ENCODE measurements around the gene CSMD2. TPM values are rescaled to one million over a fixed set of nuclear protein-coding genes. Genes with fewer than 3 reads are reported as not detected.

Gene CSMD2
- total and polyA plus RNA-seq, 2 of the 4 experiments (the other 2 are of a cell fraction): under 0.01 to 0.36 TPM

DNA sequence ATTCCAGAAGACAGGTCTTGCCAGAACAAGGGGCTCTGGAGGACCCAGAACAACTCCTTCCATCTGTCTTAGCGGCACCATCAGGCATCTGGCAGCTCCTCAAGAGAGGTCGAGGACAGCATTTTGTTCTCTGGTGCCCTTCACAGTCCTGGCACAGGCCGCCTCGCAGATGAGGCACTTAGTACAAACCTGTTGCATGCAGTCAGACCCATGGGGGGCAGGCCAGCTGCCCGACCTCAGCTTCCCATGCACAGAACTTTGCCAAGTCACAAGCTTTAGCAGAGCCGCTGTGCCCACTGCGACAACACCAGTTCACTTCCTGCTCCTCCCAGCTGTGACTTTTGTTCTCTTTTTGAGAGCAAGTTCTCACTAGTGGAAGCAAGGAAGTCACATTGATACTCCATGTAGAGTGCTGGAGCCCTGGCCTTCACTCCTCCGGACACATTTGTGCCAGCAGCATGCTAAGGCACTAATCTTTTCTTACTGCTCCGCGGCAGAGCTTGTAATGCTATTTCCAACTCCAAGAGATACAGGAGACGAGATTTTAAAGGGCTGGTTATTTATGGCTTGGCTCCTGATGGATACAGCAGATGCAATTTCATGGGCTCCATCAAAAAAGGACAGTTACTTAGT lies 256.6 kb downstream of the CSMD2 start:
- Histone ChIP-seq H3K9me3 (ENCODE audit: control insufficient read depth, insufficient read depth, low read length) (peaks cover 35% of the 10 kb centered on the region), H4K91ac (ENCODE audit: insufficient read depth, low read depth, low read length) (no peak overlapping the region), H3K79me1 (ENCODE audit: low read depth in 1 of 2, low read length in 2 of 2) (no peaks in the 10 kb centered on the region), H3K4me3 (ENCODE audit: insufficient read depth, low read depth, low read length) (no peak overlapping the region), H2BK120ac (ENCODE audit: low read depth, low read length) (no peak overlapping the region), H3K9me1 (ENCODE audit: insufficient read depth, low read length) (no peaks in the 10 kb centered on the region), H2AK5ac (ENCODE audit: low read depth, low read length) (no peak overlapping the region), H3K4me2 (ENCODE audit: low read depth, low read length) (no peak overlapping the region), H3K14ac (replicated peaks; ENCODE audit: low read depth, low read length) (no peak overlapping the region), H2BK15ac (ENCODE audit: low read depth, low read length) (no peak overlapping the region), H2AFZ (replicated peaks; ENCODE audit: low read length, poor library complexity) (no peak overlapping the region), H3K18ac (ENCODE audit: low read depth, low read length) (no peak overlapping the region), H3K27ac (ENCODE audit: insufficient read depth, low read length) (no peak overlapping the region), H4K20me1 (ENCODE audit: insufficient read depth, low read length) (no peaks in the 10 kb centered on the region), H3K23ac (ENCODE audit: low read depth, low read length) (no peak overlapping the region), H3K36me3 (ENCODE audit: control insufficient read depth, insufficient read depth, low read length) (no peaks in the 10 kb centered on the region), H3K9ac (ENCODE audit: low read depth, low read length) (no peak overlapping the region), H4K8ac (ENCODE audit: low read depth in 2 of 2, low read length in 2 of 2) (no peak overlapping the region), H4K5ac (ENCODE audit: low read depth, low read length) (no peak overlapping the region), H2BK5ac (ENCODE audit: low read depth, low read length, poor library complexity, severe bottlenecking) (no peak overlapping the region), H3K4me1 (ENCODE audit: control insufficient read depth, insufficient read depth, low read length) (no peaks in the 10 kb centered on the region), H3K4ac (ENCODE audit: low read depth, low read length) (no peak overlapping the region), H3K56ac (ENCODE audit: extremely low read depth, insufficient read depth, low read length) (no peak overlapping the region), H2BK20ac (ENCODE audit: low read depth, low read length) (no peak overlapping the region), H3K27me3 (ENCODE audit: control insufficient read depth, insufficient read depth, low read length) (no peaks in the 10 kb centered on the region), H2AK9ac (replicated peaks; ENCODE audit: low read depth, low read length, poor library complexity) (no peak overlapping the region)
- CTCF ChIA-PET: no interaction called here
- TF ChIP-seq ELK1 (IDR thresholded peaks at IDR 0.05; ENCODE audit: borderline replicate concordance, low read depth, low read length): no peak
- TF ChIP-seq MAFK (IDR thresholded peaks at IDR 0.05; ENCODE audit: low read depth, low read length): no peak
- TF ChIP-seq SMC3 (IDR thresholded peaks at IDR 0.05; ENCODE audit: low read depth, low read length): no peak
- TF ChIP-seq FOS (IDR thresholded peaks at IDR 0.05; ENCODE audit: low read depth, low read length): no peak
- TF ChIP-seq BHLHE40 (IDR thresholded peaks at IDR 0.05; ENCODE audit: low read depth, low read length): no peak
- TF ChIP-seq MXI1 (IDR thresholded peaks at IDR 0.05; ENCODE audit: borderline replicate concordance, low read depth, low read length): no peak
- TF ChIP-seq, protein P1, sequence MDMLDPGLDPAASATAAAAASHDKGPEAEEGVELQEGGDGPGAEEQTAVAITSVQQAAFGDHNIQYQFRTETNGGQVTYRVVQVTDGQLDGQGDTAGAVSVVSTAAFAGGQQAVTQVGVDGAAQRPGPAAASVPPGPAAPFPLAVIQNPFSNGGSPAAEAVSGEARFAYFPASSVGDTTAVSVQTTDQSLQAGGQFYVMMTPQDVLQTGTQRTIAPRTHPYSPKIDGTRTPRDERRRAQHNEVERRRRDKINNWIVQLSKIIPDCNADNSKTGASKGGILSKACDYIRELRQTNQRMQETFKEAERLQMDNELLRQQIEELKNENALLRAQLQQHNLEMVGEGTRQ (IDR thresholded peaks at IDR 0.05; ENCODE audit: low read depth, low read length): no peak
- no peak for TF ChIP-seq RFX5 (IDR thresholded peaks at IDR 0.05; ENCODE audit: low read depth, low read length)
- no peak for TF ChIP-seq CHD1 (IDR thresholded peaks at IDR 0.05; ENCODE audit: low read depth, low read length)
- TF ChIP-seq MAZ (IDR thresholded peaks at IDR 0.05; ENCODE audit: borderline replicate concordance, low read depth, low read length): no peak
- TF ChIP-seq CEBPB (IDR thresholded peaks at IDR 0.05; ENCODE audit: low read depth, low read length): no peak
- in situ Hi-C loops (cut with MboI; ENCODE audit: low sequenced_read_pairs) (no loop called here), intact Hi-C loops (cut with micrococcal nuclease) (no loop called here), dilution Hi-C loops (cut with HindIII; ENCODE audit: low sequenced_read_pairs, unreplicated experiment) (no loop called here)
- POLR2A ChIA-PET (ENCODE audit: unreplicated experiment): no interaction called here
- WGBS, 2 experiments (ENCODE audit: extremely low coverage in 2 of 2, insufficient read length in 1 of 2): 70% methylated on average over 6 of the region's 11 CpGs; no CpG with 5 or more reads in 1 of the 2 experiments
- no TSS peak for BruUV-seq (replicated peaks)
- DNase-seq: no peak
- ATAC-seq (ENCODE audit: low read depth): no peak
